HepG2 (cell line): ENCODE data around the gene NPFFR1. TPM values are rescaled to one million over a fixed set of nuclear protein-coding genes. Genes with fewer than 3 reads are reported as not detected.

Source experiments
- ATAC-seq: fragments of 200-7000 bp; cut with Tn5 transposase; 3 replicates; pipeline ENCODE4 v1.9.1; 2020; ENCODE audit warnings: mild to moderate bottlenecking, moderate library complexity
- BruUV-seq: library from RNA; stranded (reverse); fragments of 400-500 nt; replicated peaks from 2 replicates; lab custom pipeline; 2021; lab: Mats Ljungman, UMichigan
- CTCF ChIA-PET: fragments of 300-600 bp; formaldehyde crosslinking; extraction: SDS; loops from one replicate; lab custom pipeline; 2021; ENCODE audit warnings: low total read pairs, inconsistent platforms, low intra/inter-chr PET ratio; lab: Yijun Ruan, JAX
- POLR2A ChIA-PET: fragments of 350-600 bp; sonication (Branson Sonifier 250); formaldehyde crosslinking; loops from one replicate; lab custom pipeline; 2020; ENCODE audit warnings: antibody characterized with exemption, inconsistent platforms; lab: Yijun Ruan, JAX
- DNase-seq: peaks from one replicate; pipeline ENCODE4 v3.0.0-alpha.2; 2015; ENCODE audit warnings: low spot score
- FAIRE-seq: peaks from 3 replicates; lab custom pipeline; 2011; peaks lifted over from hg19 to GRCh38; lab: Jason Lieb, UNC
- H2AFZ ChIP-seq: one replicate; pipeline ENCODE4 v1.6.1; 2011; ENCODE audit warnings: low read length, inconsistent platforms
- H3K27ac ChIP-seq: fragments of 300-600 bp; 3 replicates; pipeline ENCODE4 v1.8.0; 2011; ENCODE audit warnings: mixed run types, mild to moderate bottlenecking, mixed read lengths, low read length, inconsistent platforms; ENCODE audit not compliant: insufficient read depth; ENCODE audit errors: extremely low read length
- H3K27me3 ChIP-seq, 2 experiments: fragments of 200-600 bp in 1 of 2; 2 replicates in 1 of 2; 3 replicates in 1 of 2; pipeline versions ENCODE4 v1.6.0 to v1.8.0; 2011; ENCODE audit warnings: low read length in 2 of 2, mild to moderate bottlenecking in 2 of 2, moderate library complexity in 2 of 2, inconsistent platforms in 1 of 2; ENCODE audit not compliant: insufficient read depth in 2 of 2, control insufficient read depth in 1 of 2
- H3K36me3 ChIP-seq, 2 experiments: fragments of 200-600 bp in 1 of 2; replicated peaks in 1 of 2; 2 replicates in 1 of 2; 3 replicates in 1 of 2; pipeline versions ENCODE4 v1.5.1 to v1.8.0; 2011; ENCODE audit warnings: low read length in 2 of 2, inconsistent platforms in 1 of 2; ENCODE audit not compliant: insufficient read depth in 2 of 2, control insufficient read depth in 1 of 2
- H3K4me1 ChIP-seq: 2 replicates; pipeline ENCODE4 v1.5.1; 2012; ENCODE audit warnings: low read length, inconsistent platforms; ENCODE audit not compliant: insufficient read depth
- H3K4me2 ChIP-seq: 2 replicates; pipeline ENCODE4 v1.6.0; 2011; ENCODE audit warnings: low read depth, low read length, inconsistent platforms
- H3K4me3 ChIP-seq, 3 experiments: fragments of 200-600 bp in 1 of 3; sonication (generic), shearing (Covaris generic) in 1 of 3; replicated peaks in 1 of 3; 2 replicates each; pipeline ENCODE4 v1.5.1; 2011 to 2016; ENCODE audit warnings: low read length in 3 of 3, inconsistent platforms in 2 of 3, low read depth in 2 of 3, mild to moderate bottlenecking in 2 of 3, control low read depth in 1 of 3, mixed read lengths in 1 of 3; ENCODE audit not compliant: insufficient read depth in 1 of 3
- H3K79me2 ChIP-seq: one replicate; pipeline ENCODE4 v1.6.1; 2011; ENCODE audit warnings: low read length, inconsistent platforms; ENCODE audit not compliant: insufficient read depth
- H3K9ac ChIP-seq: 2 replicates; pipeline ENCODE4 v1.6.0; 2011; ENCODE audit warnings: mild to moderate bottlenecking, low read depth, low read length, inconsistent platforms; ENCODE audit not compliant: insufficient read depth
- H3K9me3 ChIP-seq: 2 replicates; pipeline ENCODE4 v1.5.1; 2012; ENCODE audit warnings: mild to moderate bottlenecking, low read length
- H4K20me1 ChIP-seq: 2 replicates; pipeline ENCODE4 v1.6.0; 2011; ENCODE audit warnings: inconsistent platforms, mild to moderate bottlenecking, low read length, moderate library complexity; ENCODE audit not compliant: insufficient read depth
- ADNP ChIP-seq: sonication (generic); formaldehyde crosslinking; IDR thresholded peaks from 2 replicates; pipeline ENCODE4 v1.4.0; 2020; ENCODE audit warnings: missing genetic modification reagents
- HIVEP1 ChIP-seq: sonication (generic); formaldehyde crosslinking; IDR thresholded peaks from 2 replicates; pipeline ENCODE4 v1.4.0; 2020; ENCODE audit warnings: mild to moderate bottlenecking, missing genetic modification reagents
- HNF4A ChIP-seq: sonication (generic); formaldehyde crosslinking; IDR thresholded peaks from 2 replicates; pipeline ENCODE4 v1.4.0; 2020; ENCODE audit warnings: missing genetic modification reagents
- HNF4G ChIP-seq, 2 experiments: sonication (generic) in 1 of 2; formaldehyde crosslinking in 1 of 2; IDR thresholded peaks; 2 replicates each; pipeline versions ENCODE4 v1.4.0 to v1.6.1; 2011 to 2020; ENCODE audit warnings: borderline replicate concordance in 2 of 2, low read depth in 2 of 2, mild to moderate bottlenecking in 2 of 2, low read length in 1 of 2, missing genetic modification reagents in 1 of 2, moderate library complexity in 1 of 2
- KDM2A ChIP-seq: sonication (generic); formaldehyde crosslinking; IDR thresholded peaks from 2 replicates; pipeline ENCODE4 v1.4.0; 2020; ENCODE audit warnings: low read depth, missing genetic modification reagents, borderline replicate concordance
- KMT2B ChIP-seq: IDR thresholded peaks from 2 replicates; pipeline ENCODE4 v1.6.1; 2016; ENCODE audit warnings: missing genetic modification reagents, missing compliant biosample characterization
- ZC3H13 ChIP-seq: sonication (generic); formaldehyde crosslinking; IDR thresholded peaks from 2 replicates; pipeline ENCODE4 v1.8.1; 2023; ENCODE audit warnings: mild to moderate bottlenecking, missing genetic modification reagents, moderate library complexity
- ZKSCAN1 ChIP-seq: fragments of 150-350 bp; IDR thresholded peaks from 2 replicates; pipeline ENCODE4 v1.6.1; 2014; ENCODE audit warnings: low read length
- ZNF367 ChIP-seq: sonication (generic); formaldehyde crosslinking; IDR thresholded peaks from 2 replicates; pipeline ENCODE4 v1.4.0; 2020; ENCODE audit warnings: missing genetic modification reagents, borderline replicate concordance
- ZSCAN25 ChIP-seq: sonication (generic); formaldehyde crosslinking; IDR thresholded peaks from 2 replicates; pipeline ENCODE4 v1.8.0; 2022; ENCODE audit warnings: mild to moderate bottlenecking, missing genetic modification reagents
- WGBS: methylation state at CpG from one replicate; pipeline ENCODE4 v1.1.6; 2017; ENCODE audit warnings: low lambda C conversion rate; 5-methylcytosine and 5-hydroxymethylcytosine counted together
- in situ Hi-C: cut with HindIII; loops from 2 replicates; pipeline ENCODE4 v1.10.0; 2017; ENCODE audit warnings: low pct_unique_long_range_greater_than_20kb; ENCODE audit not compliant: extremely low pct_ligation_motif_present
- intact Hi-C: fragments of 100-400 bp; cut with micrococcal nuclease; formaldehyde crosslinking; loops from one replicate; pipeline ENCODE4 v1.10.0; 2022; ENCODE audit not compliant: unreplicated experiment
- polyA plus RNA-seq, 8 experiments: library from polyadenylated mRNA; depleted of rRNA in 3 of 8; stranded (reverse) in 7 of 8; unstranded in 1 of 8; fragments of >200 nt; fragmentation: Illumina TruSeq in 4 of 8; extraction: Trizol in 4 of 8; gene quantifications; 2 replicates each; pipeline versions ENCODE4 v1.2.1 to v1.2.3, GENCODE V29; 2011 to 2016; ENCODE audit warnings: low read depth in 4 of 8, missing spikeins in 1 of 8, mixed read lengths in 1 of 8; ENCODE audit not compliant: insufficient read depth in 1 of 8
- total RNA-seq, 5 experiments: library from RNA; depleted of rRNA; stranded (reverse); fragments of >200 nt; fragmentation: Illumina TruSeq; extraction: Trizol; gene quantifications; 2 replicates each; pipeline ENCODE4 v1.2.3, GENCODE V29; 2016; ENCODE audit warnings: low read depth in 1 of 5

The NPFFR1 gene
- total and polyA plus RNA-seq, 2 of the 13 experiments (the other 11 are each of a cell fraction or from before 2014, with no cell fraction given): under 0.01 TPM; not detected in 1

GRCh38 chr10:70284542-70285475 lies 1.0 kb upstream of the NPFFR1 start:
- no peak for FAIRE-seq
- 48% methylated on average over 4 of the region's 4 CpGs for WGBS
- ChIA-PET POLR2A (no interaction called here), CTCF (no interaction called here)
- Histone ChIP-seq H3K4me3 (no peak overlapping the region), H3K4me1 (peaks cover 6% of the 10 kb centered on the region; the same call in 1 of the 2 replicates), H3K36me3 (no peaks in the 10 kb centered on the region), H3K9me3 (no peaks in the 10 kb centered on the region), H2AFZ (no peak overlapping the region), H3K4me2 (no peak overlapping the region), H3K27me3 (peaks cover 7 to 50% of the 10 kb centered on the region in 2 experiments; a peak in 4 of 5 replicates), H3K79me2 (no peaks in the 10 kb centered on the region), H4K20me1 (no peaks in the 10 kb centered on the region), H3K9ac (no peak overlapping the region), H3K27ac (no peak overlapping the region)
- ATAC-seq: no peak
- in situ Hi-C loops (no loop called here), intact Hi-C loops (loop anchor here (5.0 kb wide), 1 partner anchor 77 kb away; no protein-coding TSS in a partner anchor)
- BruUV-seq: no TSS peak
- TF ChIP-seq HNF4A (CRISPR knock-in tag) (no peak), HIVEP1 (no peak), ZSCAN25 (CRISPR knock-in tag) (no peak), KMT2B (CRISPR knock-in tag) (no peak), ZNF367 (no peak), ZKSCAN1 (no peak), ZC3H13 (CRISPR knock-in tag) (no peak), ADNP (CRISPR knock-in tag) (no peak), HNF4G (IDR thresholded peaks at IDR 0.05; ENCODE audit: borderline replicate concordance, low read depth, low read length) (no peak), HNF4G (CRISPR knock-in tag; IDR thresholded peaks at IDR 0.05; ENCODE audit: borderline replicate concordance, low read depth) (no peak), KDM2A (CRISPR knock-in tag) (no peak)
- no peak for DNase-seq
